Measurements from ENCODE around the gene DTNA. TPM values are rescaled to one million over a fixed set of nuclear protein-coding genes. Genes with fewer than 3 reads are reported as not detected.

Gene DTNA
- total RNA-seq, 1 experiment from 2014 or later: 7.8 TPM

- ATAC-seq (no peak), DNase-seq (no peak)
- Histone ChIP-seq H3K27me3 (ENCODE audit: low read length) (no peaks in the 10 kb centered on the region), H3K27ac (ENCODE audit: low read length) (no peak overlapping the region), H3K4me3 (ENCODE audit: low read length) (no peak overlapping the region), H3K4me2 (ENCODE audit: low read length) (no peak overlapping the region), H3K9me3 (ENCODE audit: low read length) (no peaks in the 10 kb centered on the region), H3K36me3 (ENCODE audit: low read depth, low read length) (no peaks in the 10 kb centered on the region), H3K79me2 (ENCODE audit: low read length) (no peaks in the 10 kb centered on the region), H2AFZ (ENCODE audit: low read length) (no peak overlapping the region), H3K9ac (ENCODE audit: low read length) (no peak overlapping the region), H3K9me2 (replicated peaks; ENCODE audit: low read length) (no peaks in the 10 kb centered on the region), H3K4me1 (ENCODE audit: insufficient read depth, low read length) (peaks cover 12% of the 10 kb centered on the region), H4K20me1 (ENCODE audit: low read length) (no peaks in the 10 kb centered on the region), H3F3A (ENCODE audit: low read length, unreplicated experiment) (no peaks in the 10 kb centered on the region)
- BruUV-seq (replicated peaks): no TSS peak
- TF ChIP-seq EZH2phosphoT487 (IDR thresholded peaks at IDR 0.05; ENCODE audit: borderline replicate concordance, low read length) (no peak), EZH2 (IDR thresholded peaks at IDR 0.05; ENCODE audit: low read length, unreplicated experiment) (no peak), CTCF (conservative IDR thresholded peaks at IDR 0.05; ENCODE audit: low read depth, low read length) (no peak)
- intact Hi-C loops (cut with micrococcal nuclease): no loop called here
- ChIA-PET POLR2A (ENCODE audit: unreplicated experiment) (no interaction called here), CTCF (no interaction called here)
Measured at GRCh38 chr18:34701911-34702310, 8.2 kb upstream of the DTNA start.

DNA sequence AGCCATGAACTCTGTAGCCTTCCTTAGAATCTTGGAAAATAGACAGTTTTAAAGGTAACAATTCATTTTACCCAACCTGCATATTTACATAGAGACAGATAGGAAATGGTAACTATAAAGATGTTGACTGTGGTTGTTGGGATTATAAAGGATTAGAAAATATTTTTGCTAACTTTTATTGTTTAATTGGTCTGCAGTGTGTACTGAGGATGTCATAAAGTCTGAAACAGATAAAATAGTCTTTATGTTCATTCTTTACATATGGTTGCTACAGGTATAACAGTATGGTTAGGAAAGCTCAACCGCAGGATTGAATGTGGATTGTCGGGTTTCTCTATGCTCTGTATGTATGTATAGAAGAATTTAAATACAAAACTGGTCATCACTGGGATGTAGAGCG is 7.3 kb upstream of the DTNA start:
- intact Hi-C loops (cut with micrococcal nuclease): no loop called here
- POLR2A ChIA-PET (ENCODE audit: unreplicated experiment): no interaction called here

GRCh38 chr18:34704074-34704473 is 6.0 kb upstream of the DTNA start:
- H3F3A ChIP-seq (ENCODE audit: low read length, unreplicated experiment): no peaks in the 10 kb centered on the region
- H2AFZ ChIP-seq (ENCODE audit: low read length): no peak overlapping the region
- ATAC-seq (no peak), DNase-seq (no peak)
- no peak overlapping the region for H3K27ac ChIP-seq (ENCODE audit: low read length)
- H3K9ac ChIP-seq (ENCODE audit: low read length): no peak overlapping the region
- H3K4me3 ChIP-seq (ENCODE audit: low read length): no peak overlapping the region
- peaks cover 16% of the 10 kb centered on the region for H3K4me1 ChIP-seq (ENCODE audit: insufficient read depth, low read length)
- H4K20me1 ChIP-seq (ENCODE audit: low read length): no peaks in the 10 kb centered on the region
- H3K36me3 ChIP-seq (ENCODE audit: low read depth, low read length): no peaks in the 10 kb centered on the region
- no peaks in the 10 kb centered on the region for H3K9me3 ChIP-seq (ENCODE audit: low read length)
- H3K4me2 ChIP-seq (ENCODE audit: low read length): no peak overlapping the region
- intact Hi-C loops (cut with micrococcal nuclease): no loop called here
- ChIA-PET POLR2A (ENCODE audit: unreplicated experiment) (no interaction called here), CTCF (no interaction called here)
- TF ChIP-seq EZH2 (IDR thresholded peaks at IDR 0.05; ENCODE audit: low read length, unreplicated experiment) (no peak), EZH2phosphoT487 (IDR thresholded peaks at IDR 0.05; ENCODE audit: borderline replicate concordance, low read length) (no peak), CTCF (conservative IDR thresholded peaks at IDR 0.05; ENCODE audit: low read depth, low read length) (no peak)
- H3K27me3 ChIP-seq (ENCODE audit: low read length): no peaks in the 10 kb centered on the region
- no peaks in the 10 kb centered on the region for H3K9me2 ChIP-seq (replicated peaks; ENCODE audit: low read length)
- no peaks in the 10 kb centered on the region for H3K79me2 ChIP-seq (ENCODE audit: low read length)
- no TSS peak for BruUV-seq (replicated peaks)

More for the DNA sequence above, 7.3 kb upstream of the DTNA start:
- no TSS peak for BruUV-seq (replicated peaks)
- Histone ChIP-seq H3K4me3 (ENCODE audit: low read length) (no peak overlapping the region), H3F3A (ENCODE audit: low read length, unreplicated experiment) (no peaks in the 10 kb centered on the region), H3K4me2 (ENCODE audit: low read length) (no peak overlapping the region), H3K9me2 (replicated peaks; ENCODE audit: low read length) (no peaks in the 10 kb centered on the region), H3K79me2 (ENCODE audit: low read length) (no peaks in the 10 kb centered on the region), H3K9me3 (ENCODE audit: low read length) (no peaks in the 10 kb centered on the region), H4K20me1 (ENCODE audit: low read length) (no peaks in the 10 kb centered on the region), H3K36me3 (ENCODE audit: low read depth, low read length) (no peaks in the 10 kb centered on the region), H3K4me1 (ENCODE audit: insufficient read depth, low read length) (peaks cover 10% of the 10 kb centered on the region), H3K27ac (ENCODE audit: low read length) (no peak overlapping the region), H2AFZ (ENCODE audit: low read length) (no peak overlapping the region), H3K27me3 (ENCODE audit: low read length) (no peaks in the 10 kb centered on the region), H3K9ac (ENCODE audit: low read length) (no peak overlapping the region)
- DNase-seq: no peak
- ATAC-seq: peak; percentile 38; the same call in 1 of the 2 replicates
- CTCF ChIA-PET: no interaction called here
- TF ChIP-seq EZH2 (IDR thresholded peaks at IDR 0.05; ENCODE audit: low read length, unreplicated experiment): no peak
- no peak for TF ChIP-seq CTCF (conservative IDR thresholded peaks at IDR 0.05; ENCODE audit: low read depth, low read length)
- TF ChIP-seq EZH2phosphoT487 (IDR thresholded peaks at IDR 0.05; ENCODE audit: borderline replicate concordance, low read length): no peak

Measured in PC-3 (cell line).